ENCODE results near the gene AGXT. TPM values are rescaled to one million over a fixed set of nuclear protein-coding genes. Genes with fewer than 3 reads are reported as not detected.
A peak's percentile ranks its signal among the peaks of the same experiment; 100 is the strongest.

The AGXT gene
- total RNA-seq, 1 donor from 2014 or later, result not detected

GRCh38 chr2:240876035-240876474 is 7.4 kb downstream of the AGXT start:
- H3K27me3 Mint-ChIP-seq (ENCODE audit: unreplicated experiment), result peaks cover 9% of the 10 kb centered on the region
- H3K9me3 Mint-ChIP-seq (ENCODE audit: unreplicated experiment), result peaks cover 2% of the 10 kb centered on the region
- no peak overlapping the region for H3K4me3 Mint-ChIP-seq (ENCODE audit: unreplicated experiment)
- no peak for DNase-seq
- H3K27ac Mint-ChIP-seq (ENCODE audit: unreplicated experiment), result no peak overlapping the region
- no peak for TF ChIP-seq CTCF (IDR thresholded peaks at IDR 0.05; ENCODE audit: partially characterized antibody, unreplicated experiment)
- H3K36me3 Mint-ChIP-seq (ENCODE audit: unreplicated experiment), result no peaks in the 10 kb centered on the region
- no peaks in the 10 kb centered on the region for H3K4me1 Mint-ChIP-seq (ENCODE audit: low read depth, unreplicated experiment)

GRCh38 chr2:240876475-240877251 is 8.0 kb downstream of the AGXT start:
- DNase-seq, result peak; percentile 14
- H3K4me1 Mint-ChIP-seq (ENCODE audit: low read depth, unreplicated experiment), result no peaks in the 10 kb centered on the region
- H3K4me3 Mint-ChIP-seq (ENCODE audit: unreplicated experiment), result no peak overlapping the region
- H3K27me3 Mint-ChIP-seq (ENCODE audit: unreplicated experiment), result peaks cover 8% of the 10 kb centered on the region
- H3K27ac Mint-ChIP-seq (ENCODE audit: unreplicated experiment), result no peak overlapping the region
- no peak for TF ChIP-seq CTCF (IDR thresholded peaks at IDR 0.05; ENCODE audit: partially characterized antibody, unreplicated experiment)
- no peaks in the 10 kb centered on the region for H3K36me3 Mint-ChIP-seq (ENCODE audit: unreplicated experiment)
- peaks cover 2% of the 10 kb centered on the region for H3K9me3 Mint-ChIP-seq (ENCODE audit: unreplicated experiment)

DNA sequence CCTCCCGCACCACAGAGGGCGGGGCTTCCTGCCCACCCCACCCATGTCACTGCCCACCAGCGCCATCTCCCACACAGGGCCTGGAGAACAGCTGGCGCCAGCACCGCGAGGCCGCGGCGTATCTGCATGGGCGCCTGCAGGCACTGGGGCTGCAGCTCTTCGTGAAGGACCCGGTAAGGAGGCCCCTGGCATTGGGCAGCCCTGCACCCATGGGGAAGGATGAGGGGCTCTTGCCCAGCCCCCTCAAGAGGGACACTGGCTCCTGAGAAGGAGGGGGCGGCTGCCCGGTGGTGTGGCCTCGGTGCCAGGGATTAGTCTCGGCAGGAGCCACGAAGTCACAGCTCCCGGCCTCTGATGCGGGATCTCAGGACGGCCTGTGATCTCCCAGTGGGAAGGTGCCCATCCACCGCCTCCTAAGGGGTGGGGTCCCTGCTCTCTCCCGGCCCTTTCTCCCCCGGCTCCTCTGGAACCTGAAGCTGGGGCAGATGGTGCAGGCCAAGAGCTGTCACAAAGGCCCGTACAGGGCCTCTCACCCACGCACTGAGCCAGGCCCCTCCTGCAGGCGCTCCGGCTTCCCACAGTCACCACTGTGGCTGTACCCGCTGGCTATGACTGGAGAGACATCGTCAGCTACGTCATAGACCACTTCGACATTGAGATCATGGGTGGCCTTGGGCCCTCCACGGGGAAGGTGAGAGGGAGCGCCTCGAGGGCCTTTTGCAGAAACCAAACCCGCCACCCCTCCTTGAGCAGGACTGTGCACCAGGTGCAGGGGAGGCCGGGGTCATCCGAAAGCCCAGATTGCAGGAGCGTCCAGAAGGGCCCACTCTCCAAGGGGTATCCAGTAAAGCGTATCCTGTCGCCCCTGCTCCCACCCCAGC is 9.1 kb downstream of the AGXT start:
- Mint-ChIP-seq H3K9me3 (ENCODE audit: unreplicated experiment) (no peaks in the 10 kb centered on the region), H3K4me1 (ENCODE audit: low read depth, unreplicated experiment) (peaks cover 3% of the 10 kb centered on the region), H3K27me3 (ENCODE audit: unreplicated experiment) (peaks cover 4% of the 10 kb centered on the region), H3K27ac (ENCODE audit: unreplicated experiment) (no peak overlapping the region), H3K36me3 (ENCODE audit: unreplicated experiment) (no peaks in the 10 kb centered on the region), H3K4me3 (ENCODE audit: unreplicated experiment) (no peak overlapping the region)
- DNase-seq, result peak; percentile 21
- no peak for TF ChIP-seq CTCF (IDR thresholded peaks at IDR 0.05; ENCODE audit: partially characterized antibody, unreplicated experiment)

- Mint-ChIP-seq H3K4me1 (ENCODE audit: low read depth, unreplicated experiment) (peaks cover 3% of the 10 kb centered on the region), H3K36me3 (ENCODE audit: unreplicated experiment) (no peaks in the 10 kb centered on the region), H3K9me3 (ENCODE audit: unreplicated experiment) (no peaks in the 10 kb centered on the region), H3K4me3 (ENCODE audit: unreplicated experiment) (no peak overlapping the region), H3K27ac (ENCODE audit: unreplicated experiment) (no peak overlapping the region), H3K27me3 (ENCODE audit: unreplicated experiment) (peaks cover 4% of the 10 kb centered on the region)
- DNase-seq, result no peak
- TF ChIP-seq CTCF (IDR thresholded peaks at IDR 0.05; ENCODE audit: partially characterized antibody, unreplicated experiment), result no peak
Observed at GRCh38 chr2:240878341-240878936, 9.8 kb downstream of the AGXT start.

Measured in glutamatergic neuron (in vitro differentiated cells).